K562 (cell line): ENCODE data around the gene FBXW9. TPM values are rescaled to one million over a fixed set of nuclear protein-coding genes. Genes with fewer than 3 reads are reported as not detected.

Experiments used
- ETV5 ChIP-seq: sonication (generic); formaldehyde crosslinking; IDR thresholded peaks from 2 replicates; pipeline ENCODE4 v1.4.0; 2020; ENCODE audit warnings: low read depth, mild to moderate bottlenecking, missing genetic modification reagents
- FOXM1 ChIP-seq, 2 experiments: fragments of 450-650 bp in 1 of 2; sonication (generic) in 1 of 2; formaldehyde crosslinking in 1 of 2; IDR thresholded peaks; 2 replicates each; pipeline versions ENCODE4 v1.6.1 to v1.9.0; 2017 to 2022; ENCODE audit warnings: low read depth in 2 of 2, mild to moderate bottlenecking in 2 of 2, missing genetic modification reagents in 1 of 2, moderate library complexity in 1 of 2
- GATA2 ChIP-seq: sonication (generic); formaldehyde crosslinking; IDR thresholded peaks from 2 replicates; pipeline ENCODE4 v1.4.0; 2020; ENCODE audit warnings: mild to moderate bottlenecking, missing genetic modification reagents
- POLR2G ChIP-seq: fragments of 200-400 bp; formaldehyde crosslinking; IDR thresholded peaks from 2 replicates; pipeline ENCODE4 v1.6.1; 2017; ENCODE audit warnings: low read depth, mild to moderate bottlenecking, antibody characterized with exemption, low read length, moderate library complexity
- SP1 ChIP-seq: sonication (generic); formaldehyde crosslinking; IDR thresholded peaks from 2 replicates; pipeline ENCODE4 v1.8.1; 2022; ENCODE audit warnings: mild to moderate bottlenecking, missing genetic modification reagents
- TBL1XR1 ChIP-seq, 2 experiments: IDR thresholded peaks; 2 replicates each; pipeline ENCODE4 v1.6.1; 2012; ENCODE audit warnings: improper control_type of control experiment in 2 of 2, low read length in 2 of 2, mild to moderate bottlenecking in 1 of 2
- ZKSCAN8 ChIP-seq: fragments of 200-800 bp; sonication (Bioruptor generic); IDR thresholded peaks from 2 replicates; pipeline ENCODE4 v1.6.1; 2016; ENCODE audit warnings: missing genetic modification characterization, missing compliant biosample characterization
- polyA plus RNA-seq, 8 experiments: library from polyadenylated mRNA; depleted of rRNA in 4 of 8; stranded (reverse) in 5 of 8; unstranded in 3 of 8; fragments of >200 nt; fragmentation: Nextera tagmentation in 2 of 8; fragmentation: Illumina TruSeq in 1 of 8; extraction: Ambion mirVana in 2 of 8; extraction: Trizol in 1 of 8; gene quantifications; 2 replicates each; pipeline versions ENCODE4 v1.2.1 to v1.2.3, GENCODE V29; 2011 to 2014; ENCODE audit warnings: inconsistent platforms in 1 of 8, missing spikeins in 1 of 8
- total RNA-seq, 7 experiments: library from RNA; depleted of rRNA in 6 of 7; stranded (reverse); fragments of >200 nt in 6 of 7; fragmentation: Illumina TruSeq in 2 of 7; extraction: Trizol in 2 of 7; gene quantifications; 2 replicates each; pipeline versions ENCODE4 v1.2.1 to v1.2.3, GENCODE V29; 2011 to 2021; ENCODE audit warnings: low replicate concordance in 1 of 7
- TF ChIP-seq, protein P1 (sequence below), 2 experiments: fragments of 450-650 bp; formaldehyde crosslinking in 1 of 2; IDR thresholded peaks; 2 replicates each; pipeline versions ENCODE4 v1.4.0 to v1.6.1; 2014 to 2020; ENCODE audit warnings: mild to moderate bottlenecking in 2 of 2, borderline replicate concordance in 1 of 2, low read depth in 1 of 2
- TF ChIP-seq, protein P2 (sequence below): sonication (generic); formaldehyde crosslinking; IDR thresholded peaks from 2 replicates; pipeline ENCODE4 v1.8.0; 2022; ENCODE audit warnings: mild to moderate bottlenecking, missing genetic modification reagents
- TF ChIP-seq, protein P3 (sequence below): sonication (generic); formaldehyde crosslinking; IDR thresholded peaks from 2 replicates; pipeline ENCODE4 v1.8.0; 2022; ENCODE audit warnings: mild to moderate bottlenecking, missing genetic modification reagents, borderline replicate concordance

The FBXW9 gene
- total and polyA plus RNA-seq, 9 of the 15 experiments (the other 6 are each of a cell fraction or from before 2014, with no cell fraction given): 0.23 to 21.7 (median 6.2) TPM

DNA sequence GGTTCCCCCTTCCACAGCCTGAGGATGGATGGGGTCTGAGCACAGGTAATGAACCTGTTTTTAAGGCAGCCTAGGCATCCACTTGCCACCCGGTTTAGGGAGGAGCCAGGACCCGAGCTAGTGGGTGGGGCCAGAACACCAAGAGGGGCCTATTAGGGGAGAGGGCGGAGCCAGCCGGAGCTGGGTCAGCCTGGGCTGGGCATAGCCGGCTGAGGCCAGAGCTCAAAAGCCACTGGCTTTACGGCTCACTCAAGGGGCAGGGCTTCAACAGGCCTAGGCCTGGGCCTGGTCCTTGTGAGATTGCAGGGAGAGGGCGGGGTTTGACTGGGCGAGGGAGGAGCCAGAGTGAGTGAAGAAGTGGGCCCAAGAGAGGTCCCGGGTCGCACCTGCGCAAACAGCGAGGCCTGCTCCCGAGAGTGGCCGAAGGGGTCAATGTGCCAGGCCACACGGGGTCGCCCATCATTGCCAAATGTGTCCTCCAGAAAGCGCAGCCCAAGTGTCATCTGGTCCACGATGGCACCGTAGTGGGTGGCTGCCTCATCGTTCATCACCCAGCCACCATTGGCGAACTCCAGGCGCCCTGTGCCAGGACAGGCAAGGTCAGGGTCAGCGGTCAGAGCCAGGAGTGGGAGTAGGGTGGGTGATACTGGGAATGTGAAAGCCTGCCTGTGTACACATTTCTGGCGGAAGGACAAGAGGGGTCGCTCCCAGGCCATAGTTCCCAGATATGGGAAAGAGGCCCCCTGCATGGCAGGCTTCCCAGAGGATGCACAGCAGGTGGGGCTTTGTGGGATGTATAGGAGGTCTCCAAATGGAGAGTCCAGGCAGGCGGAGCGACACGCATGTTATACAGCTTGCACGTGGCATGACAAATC lies 31.8 kb downstream of the FBXW9 start (continued):
- TF ChIP-seq, protein P1, sequence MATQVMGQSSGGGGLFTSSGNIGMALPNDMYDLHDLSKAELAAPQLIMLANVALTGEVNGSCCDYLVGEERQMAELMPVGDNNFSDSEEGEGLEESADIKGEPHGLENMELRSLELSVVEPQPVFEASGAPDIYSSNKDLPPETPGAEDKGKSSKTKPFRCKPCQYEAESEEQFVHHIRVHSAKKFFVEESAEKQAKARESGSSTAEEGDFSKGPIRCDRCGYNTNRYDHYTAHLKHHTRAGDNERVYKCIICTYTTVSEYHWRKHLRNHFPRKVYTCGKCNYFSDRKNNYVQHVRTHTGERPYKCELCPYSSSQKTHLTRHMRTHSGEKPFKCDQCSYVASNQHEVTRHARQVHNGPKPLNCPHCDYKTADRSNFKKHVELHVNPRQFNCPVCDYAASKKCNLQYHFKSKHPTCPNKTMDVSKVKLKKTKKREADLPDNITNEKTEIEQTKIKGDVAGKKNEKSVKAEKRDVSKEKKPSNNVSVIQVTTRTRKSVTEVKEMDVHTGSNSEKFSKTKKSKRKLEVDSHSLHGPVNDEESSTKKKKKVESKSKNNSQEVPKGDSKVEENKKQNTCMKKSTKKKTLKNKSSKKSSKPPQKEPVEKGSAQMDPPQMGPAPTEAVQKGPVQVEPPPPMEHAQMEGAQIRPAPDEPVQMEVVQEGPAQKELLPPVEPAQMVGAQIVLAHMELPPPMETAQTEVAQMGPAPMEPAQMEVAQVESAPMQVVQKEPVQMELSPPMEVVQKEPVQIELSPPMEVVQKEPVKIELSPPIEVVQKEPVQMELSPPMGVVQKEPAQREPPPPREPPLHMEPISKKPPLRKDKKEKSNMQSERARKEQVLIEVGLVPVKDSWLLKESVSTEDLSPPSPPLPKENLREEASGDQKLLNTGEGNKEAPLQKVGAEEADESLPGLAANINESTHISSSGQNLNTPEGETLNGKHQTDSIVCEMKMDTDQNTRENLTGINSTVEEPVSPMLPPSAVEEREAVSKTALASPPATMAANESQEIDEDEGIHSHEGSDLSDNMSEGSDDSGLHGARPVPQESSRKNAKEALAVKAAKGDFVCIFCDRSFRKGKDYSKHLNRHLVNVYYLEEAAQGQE (IDR thresholded peaks at IDR 0.05; ENCODE audit: borderline replicate concordance): peak; percentile 97
- TF ChIP-seq, protein P1 (CRISPR knock-in tag; IDR thresholded peaks at IDR 0.05; ENCODE audit: low read depth): no peak
- TF ChIP-seq ZKSCAN8 (no peak), ETV5 (CRISPR knock-in tag) (no peak), POLR2G (0 out of 2 replicates have a peak, but pooled peaks have one; percentile 27), SP1 (CRISPR knock-in tag) (no peak), FOXM1 (IDR thresholded peaks at IDR 0.05; ENCODE audit: low read depth) (no peak), FOXM1 (CRISPR knock-in tag; IDR thresholded peaks at IDR 0.05; ENCODE audit: low read depth) (no peak), TBL1XR1 (IDR thresholded peaks at IDR 0.05; ENCODE audit: low read length in 2 of 2) (no peak), GATA2 (no peak)
- TF ChIP-seq, protein P2, sequence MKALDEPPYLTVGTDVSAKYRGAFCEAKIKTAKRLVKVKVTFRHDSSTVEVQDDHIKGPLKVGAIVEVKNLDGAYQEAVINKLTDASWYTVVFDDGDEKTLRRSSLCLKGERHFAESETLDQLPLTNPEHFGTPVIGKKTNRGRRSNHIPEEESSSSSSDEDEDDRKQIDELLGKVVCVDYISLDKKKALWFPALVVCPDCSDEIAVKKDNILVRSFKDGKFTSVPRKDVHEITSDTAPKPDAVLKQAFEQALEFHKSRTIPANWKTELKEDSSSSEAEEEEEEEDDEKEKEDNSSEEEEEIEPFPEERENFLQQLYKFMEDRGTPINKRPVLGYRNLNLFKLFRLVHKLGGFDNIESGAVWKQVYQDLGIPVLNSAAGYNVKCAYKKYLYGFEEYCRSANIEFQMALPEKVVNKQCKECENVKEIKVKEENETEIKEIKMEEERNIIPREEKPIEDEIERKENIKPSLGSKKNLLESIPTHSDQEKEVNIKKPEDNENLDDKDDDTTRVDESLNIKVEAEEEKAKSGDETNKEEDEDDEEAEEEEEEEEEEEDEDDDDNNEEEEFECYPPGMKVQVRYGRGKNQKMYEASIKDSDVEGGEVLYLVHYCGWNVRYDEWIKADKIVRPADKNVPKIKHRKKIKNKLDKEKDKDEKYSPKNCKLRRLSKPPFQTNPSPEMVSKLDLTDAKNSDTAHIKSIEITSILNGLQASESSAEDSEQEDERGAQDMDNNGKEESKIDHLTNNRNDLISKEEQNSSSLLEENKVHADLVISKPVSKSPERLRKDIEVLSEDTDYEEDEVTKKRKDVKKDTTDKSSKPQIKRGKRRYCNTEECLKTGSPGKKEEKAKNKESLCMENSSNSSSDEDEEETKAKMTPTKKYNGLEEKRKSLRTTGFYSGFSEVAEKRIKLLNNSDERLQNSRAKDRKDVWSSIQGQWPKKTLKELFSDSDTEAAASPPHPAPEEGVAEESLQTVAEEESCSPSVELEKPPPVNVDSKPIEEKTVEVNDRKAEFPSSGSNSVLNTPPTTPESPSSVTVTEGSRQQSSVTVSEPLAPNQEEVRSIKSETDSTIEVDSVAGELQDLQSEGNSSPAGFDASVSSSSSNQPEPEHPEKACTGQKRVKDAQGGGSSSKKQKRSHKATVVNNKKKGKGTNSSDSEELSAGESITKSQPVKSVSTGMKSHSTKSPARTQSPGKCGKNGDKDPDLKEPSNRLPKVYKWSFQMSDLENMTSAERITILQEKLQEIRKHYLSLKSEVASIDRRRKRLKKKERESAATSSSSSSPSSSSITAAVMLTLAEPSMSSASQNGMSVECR (CRISPR knock-in tag): no peak
- TF ChIP-seq, protein P3, sequence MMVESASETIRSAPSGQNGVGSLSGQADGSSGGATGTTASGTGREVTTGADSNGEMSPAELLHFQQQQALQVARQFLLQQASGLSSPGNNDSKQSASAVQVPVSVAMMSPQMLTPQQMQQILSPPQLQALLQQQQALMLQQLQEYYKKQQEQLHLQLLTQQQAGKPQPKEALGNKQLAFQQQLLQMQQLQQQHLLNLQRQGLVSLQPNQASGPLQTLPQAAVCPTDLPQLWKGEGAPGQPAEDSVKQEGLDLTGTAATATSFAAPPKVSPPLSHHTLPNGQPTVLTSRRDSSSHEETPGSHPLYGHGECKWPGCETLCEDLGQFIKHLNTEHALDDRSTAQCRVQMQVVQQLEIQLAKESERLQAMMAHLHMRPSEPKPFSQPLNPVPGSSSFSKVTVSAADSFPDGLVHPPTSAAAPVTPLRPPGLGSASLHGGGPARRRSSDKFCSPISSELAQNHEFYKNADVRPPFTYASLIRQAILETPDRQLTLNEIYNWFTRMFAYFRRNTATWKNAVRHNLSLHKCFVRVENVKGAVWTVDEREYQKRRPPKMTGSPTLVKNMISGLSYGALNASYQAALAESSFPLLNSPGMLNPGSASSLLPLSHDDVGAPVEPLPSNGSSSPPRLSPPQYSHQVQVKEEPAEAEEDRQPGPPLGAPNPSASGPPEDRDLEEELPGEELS (CRISPR knock-in tag): no peak
